Measurements from ENCODE around the gene NHLH1. TPM values are rescaled to one million over a fixed set of nuclear protein-coding genes. Genes with fewer than 3 reads are reported as not detected.
A peak's percentile ranks its signal among the peaks of the same experiment; 100 is the strongest.

NHLH1 gene
- total RNA-seq, 1 donor from 2014 or later = 0.96 TPM

GRCh38 chr1:160419150-160419837, 52.4 kb downstream of the NHLH1 start:
- Mint-ChIP-seq H3K27ac (peak overlapping the region; percentile 84), H3K27me3 (no peaks in the 10 kb centered on the region), H3K36me3 (ENCODE audit: insufficient read depth) (peaks cover 26% of the 10 kb centered on the region)

GRCh38 chr1:160419838-160420169, 52.9 kb downstream of the NHLH1 start:
- Mint-ChIP-seq H3K9me3 (ENCODE audit: low read depth) (no peaks in the 10 kb centered on the region), H3K27me3 (no peaks in the 10 kb centered on the region), H3K4me3 (ENCODE audit: low read depth) (no peak overlapping the region), H3K36me3 (ENCODE audit: insufficient read depth) (peaks cover 30% of the 10 kb centered on the region), H3K4me1 (ENCODE audit: low read depth) (no peaks in the 10 kb centered on the region), H3K27ac (peak overlapping the region; percentile 84)
- TF ChIP-seq, protein P1, sequence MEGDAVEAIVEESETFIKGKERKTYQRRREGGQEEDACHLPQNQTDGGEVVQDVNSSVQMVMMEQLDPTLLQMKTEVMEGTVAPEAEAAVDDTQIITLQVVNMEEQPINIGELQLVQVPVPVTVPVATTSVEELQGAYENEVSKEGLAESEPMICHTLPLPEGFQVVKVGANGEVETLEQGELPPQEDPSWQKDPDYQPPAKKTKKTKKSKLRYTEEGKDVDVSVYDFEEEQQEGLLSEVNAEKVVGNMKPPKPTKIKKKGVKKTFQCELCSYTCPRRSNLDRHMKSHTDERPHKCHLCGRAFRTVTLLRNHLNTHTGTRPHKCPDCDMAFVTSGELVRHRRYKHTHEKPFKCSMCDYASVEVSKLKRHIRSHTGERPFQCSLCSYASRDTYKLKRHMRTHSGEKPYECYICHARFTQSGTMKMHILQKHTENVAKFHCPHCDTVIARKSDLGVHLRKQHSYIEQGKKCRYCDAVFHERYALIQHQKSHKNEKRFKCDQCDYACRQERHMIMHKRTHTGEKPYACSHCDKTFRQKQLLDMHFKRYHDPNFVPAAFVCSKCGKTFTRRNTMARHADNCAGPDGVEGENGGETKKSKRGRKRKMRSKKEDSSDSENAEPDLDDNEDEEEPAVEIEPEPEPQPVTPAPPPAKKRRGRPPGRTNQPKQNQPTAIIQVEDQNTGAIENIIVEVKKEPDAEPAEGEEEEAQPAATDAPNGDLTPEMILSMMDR (IDR thresholded peaks at IDR 0.05; ENCODE audit: unreplicated experiment) = no peak
- DNase-seq (ENCODE audit: low spot score, unreplicated experiment) = no peak

More at GRCh38 chr1:160419150-160419837, 52.4 kb downstream of the NHLH1 start:
- Mint-ChIP-seq H3K9me3 (ENCODE audit: low read depth) (no peaks in the 10 kb centered on the region), H3K4me1 (ENCODE audit: low read depth) (peaks cover 3% of the 10 kb centered on the region), H3K4me3 (ENCODE audit: low read depth) (no peak overlapping the region)
- TF ChIP-seq, protein P1 (IDR thresholded peaks at IDR 0.05; ENCODE audit: unreplicated experiment) = no peak
- no peak for DNase-seq (ENCODE audit: low spot score, unreplicated experiment)

GRCh38 chr1:160420881-160421842, 54.3 kb downstream of the NHLH1 start:
- no peak for DNase-seq (ENCODE audit: low spot score, unreplicated experiment)
- TF ChIP-seq, protein P1 (IDR thresholded peaks at IDR 0.05; ENCODE audit: unreplicated experiment) = no peak
- no peaks in the 10 kb centered on the region for H3K4me1 Mint-ChIP-seq (ENCODE audit: low read depth)
- no peaks in the 10 kb centered on the region for H3K27me3 Mint-ChIP-seq
- no peak overlapping the region for H3K4me3 Mint-ChIP-seq (ENCODE audit: low read depth)
- H3K9me3 Mint-ChIP-seq (ENCODE audit: low read depth) = no peaks in the 10 kb centered on the region
- peaks cover 38% of the 10 kb centered on the region for H3K36me3 Mint-ChIP-seq (ENCODE audit: insufficient read depth)
- H3K27ac Mint-ChIP-seq = peak overlapping the region; percentile 12

DNA sequence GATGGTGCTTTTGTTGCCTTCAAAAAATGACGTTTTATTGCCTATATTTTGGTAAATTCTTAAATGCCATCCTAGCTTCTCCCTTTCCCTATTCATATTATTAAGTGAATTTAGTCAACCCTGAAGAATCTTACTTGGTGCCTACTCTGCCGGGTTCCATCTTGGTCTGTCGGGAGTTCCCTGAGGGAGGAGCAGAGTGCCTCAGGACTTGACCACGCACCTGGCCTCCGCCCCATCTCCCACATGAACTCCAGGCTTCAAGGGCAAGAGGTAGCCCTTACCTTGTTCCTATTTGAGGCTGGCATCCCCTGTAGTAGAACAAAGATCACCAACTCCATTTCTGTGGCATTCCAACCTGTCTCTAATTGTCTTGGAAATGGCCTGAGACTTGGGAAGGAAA, 55.0 kb downstream of the NHLH1 start:
- H3K4me1 Mint-ChIP-seq (ENCODE audit: low read depth) = no peaks in the 10 kb centered on the region
- peaks cover 39% of the 10 kb centered on the region for H3K36me3 Mint-ChIP-seq (ENCODE audit: insufficient read depth)
- TF ChIP-seq, protein P1 (IDR thresholded peaks at IDR 0.05; ENCODE audit: unreplicated experiment) = no peak
- no peaks in the 10 kb centered on the region for H3K9me3 Mint-ChIP-seq (ENCODE audit: low read depth)
- no peaks in the 10 kb centered on the region for H3K27me3 Mint-ChIP-seq
- H3K4me3 Mint-ChIP-seq (ENCODE audit: low read depth) = no peak overlapping the region
- DNase-seq (ENCODE audit: low spot score, unreplicated experiment) = no peak
- peak overlapping the region; percentile 71 for H3K27ac Mint-ChIP-seq

Other genes starting within 250 kb of the NHLH1 start
- gene ATP1A4, start 215.5 kb upstream of the NHLH1 start, total RNA-seq = not detected in 2 replicates
- gene CASQ1, start 176.5 kb upstream of the NHLH1 start, total RNA-seq = not detected in 2 replicates
- 31.2 and 37.6 TPM in 2 replicates for gene PEA15, start 161.7 kb upstream of the NHLH1 start, total RNA-seq
- 167 and 172 TPM in 2 replicates for gene DCAF8, start 104.5 kb upstream of the NHLH1 start, total RNA-seq
- 73.8 and 74.8 TPM in 2 replicates for gene PEX19, start 81.9 kb upstream of the NHLH1 start, total RNA-seq
- 143 and 151 TPM in 2 replicates for gene COPA, start 23.8 kb upstream of the NHLH1 start, total RNA-seq
- gene NCSTN, start 23.7 kb upstream of the NHLH1 start, total RNA-seq = 139 and 142 TPM in 2 replicates
- 75.6 and 80.4 TPM in 2 replicates for gene VANGL2, start 33.5 kb downstream of the NHLH1 start, total RNA-seq
- not detected in 2 replicates for gene SLAMF6, start 156.2 kb downstream of the NHLH1 start, total RNA-seq
- not detected in 2 replicates for gene CD84, start 212.4 kb downstream of the NHLH1 start, total RNA-seq

All from progenitor cell of endocrine pancreas (in vitro differentiated cells).